ENCODE measurements around the gene NME8.
"Not testable (repeated sequence)": the region's sequence is repeated elsewhere in the genome, so short reads cannot be mapped to it uniquely, and the experiment has no call there.

The NME8 gene, protein sequence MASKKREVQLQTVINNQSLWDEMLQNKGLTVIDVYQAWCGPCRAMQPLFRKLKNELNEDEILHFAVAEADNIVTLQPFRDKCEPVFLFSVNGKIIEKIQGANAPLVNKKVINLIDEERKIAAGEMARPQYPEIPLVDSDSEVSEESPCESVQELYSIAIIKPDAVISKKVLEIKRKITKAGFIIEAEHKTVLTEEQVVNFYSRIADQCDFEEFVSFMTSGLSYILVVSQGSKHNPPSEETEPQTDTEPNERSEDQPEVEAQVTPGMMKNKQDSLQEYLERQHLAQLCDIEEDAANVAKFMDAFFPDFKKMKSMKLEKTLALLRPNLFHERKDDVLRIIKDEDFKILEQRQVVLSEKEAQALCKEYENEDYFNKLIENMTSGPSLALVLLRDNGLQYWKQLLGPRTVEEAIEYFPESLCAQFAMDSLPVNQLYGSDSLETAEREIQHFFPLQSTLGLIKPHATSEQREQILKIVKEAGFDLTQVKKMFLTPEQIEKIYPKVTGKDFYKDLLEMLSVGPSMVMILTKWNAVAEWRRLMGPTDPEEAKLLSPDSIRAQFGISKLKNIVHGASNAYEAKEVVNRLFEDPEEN

DNA sequence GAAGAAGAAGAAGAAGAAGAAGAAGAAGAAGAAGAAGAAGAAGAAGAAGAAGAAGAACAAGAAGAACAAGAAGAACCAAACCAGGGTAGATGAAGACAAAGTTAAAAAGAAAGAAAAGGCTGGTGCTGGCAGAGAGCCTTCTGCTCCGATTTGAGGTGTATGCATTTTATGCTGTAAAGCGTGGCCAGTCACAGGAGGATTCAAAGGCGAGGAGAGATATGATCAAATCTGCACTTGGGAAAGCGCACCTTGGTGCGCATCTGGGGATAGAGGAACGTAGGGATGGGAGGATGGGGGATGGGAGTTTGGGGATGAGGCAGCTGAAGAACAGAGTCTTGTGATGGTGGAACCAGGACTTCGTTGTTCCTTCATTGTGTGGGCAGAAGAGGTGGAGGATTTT lies at the start of gene NME8:
Gene NME8 (plus strand): TSS at position 301 of the 400 bp plus-strand sequence. CDS start 1,670 bp downstream, outside the sequence.
- DNase-seq (ENCODE audit: low read depth in 2 of 2), result no peak

DNA sequence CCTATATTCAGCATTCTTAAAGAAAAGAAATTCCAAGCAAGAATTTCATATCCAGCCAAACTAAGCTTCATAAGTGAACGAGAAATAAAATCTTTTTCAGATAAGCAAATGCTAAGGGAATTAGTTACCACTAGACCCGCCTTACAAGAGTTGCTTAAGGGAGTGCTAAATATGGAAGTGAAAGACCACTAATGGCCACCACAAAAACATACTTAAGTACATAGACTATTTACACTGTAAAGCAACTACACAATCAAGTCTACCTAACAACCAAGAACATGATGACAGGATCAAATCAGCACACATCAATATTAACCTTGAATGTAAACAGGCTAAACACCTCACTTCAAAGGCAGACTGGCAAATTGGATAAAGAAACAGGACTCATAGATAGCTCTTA lies 42.2 kb upstream of the NME8 start:
- no peak for DNase-seq (ENCODE audit: low read depth in 2 of 2)

DNA sequence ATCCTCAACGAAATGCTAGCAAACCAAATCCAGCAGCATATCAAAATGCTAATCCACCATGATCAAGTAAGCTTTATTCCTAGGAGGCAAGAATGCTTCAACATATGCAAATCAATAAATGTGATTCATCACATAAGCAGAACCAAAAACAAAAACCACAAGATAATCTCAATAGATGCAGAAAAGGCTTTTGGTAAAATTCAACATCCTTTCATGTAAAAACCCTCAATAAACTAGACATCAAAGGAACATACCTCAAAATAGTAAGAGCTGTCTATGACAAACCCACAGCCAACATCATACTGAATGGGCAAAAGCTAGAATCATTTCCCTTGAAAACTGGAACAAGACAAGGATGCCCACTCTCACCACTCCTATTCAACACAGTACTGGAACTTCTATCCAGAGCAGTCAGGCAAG lies 36.2 kb upstream of the NME8 start:
- not testable (repeated sequence) for DNase-seq (ENCODE audit: low read depth in 2 of 2)

DNA sequence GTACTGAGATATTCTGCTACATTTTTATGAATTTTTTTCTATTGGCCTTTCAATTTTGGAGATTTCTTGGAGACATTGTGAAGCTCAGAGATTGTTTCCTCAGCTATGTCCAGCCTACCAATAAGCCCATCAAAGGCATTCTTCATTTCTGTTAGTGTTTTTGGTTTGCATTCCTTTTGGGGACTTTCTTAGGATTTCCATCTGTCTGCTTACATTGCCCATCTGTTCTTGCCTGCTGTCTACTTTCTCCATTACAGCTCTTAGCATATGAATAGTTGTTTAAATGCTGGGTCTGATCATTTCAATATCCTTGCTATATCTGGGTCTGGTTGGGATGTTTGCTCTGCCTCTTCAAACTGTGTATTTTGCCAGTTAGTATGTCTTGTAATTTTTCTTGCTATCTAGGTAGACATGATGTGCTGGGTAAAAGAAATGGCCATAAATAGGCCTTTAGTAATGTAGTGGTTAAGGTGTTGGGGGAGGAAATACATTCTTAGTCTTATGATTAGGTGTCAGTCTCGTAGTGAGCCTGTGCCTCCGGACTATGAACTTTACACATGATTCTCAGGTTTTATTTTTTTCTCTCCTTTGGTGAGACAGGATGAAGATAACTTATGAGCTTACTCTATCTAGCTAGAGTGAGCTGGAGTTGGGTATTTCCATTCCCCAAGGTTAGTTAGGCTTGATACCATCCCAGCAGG lies 32.6 kb upstream of the NME8 start:
- no peak for DNase-seq (ENCODE audit: low read depth in 2 of 2)

DNA sequence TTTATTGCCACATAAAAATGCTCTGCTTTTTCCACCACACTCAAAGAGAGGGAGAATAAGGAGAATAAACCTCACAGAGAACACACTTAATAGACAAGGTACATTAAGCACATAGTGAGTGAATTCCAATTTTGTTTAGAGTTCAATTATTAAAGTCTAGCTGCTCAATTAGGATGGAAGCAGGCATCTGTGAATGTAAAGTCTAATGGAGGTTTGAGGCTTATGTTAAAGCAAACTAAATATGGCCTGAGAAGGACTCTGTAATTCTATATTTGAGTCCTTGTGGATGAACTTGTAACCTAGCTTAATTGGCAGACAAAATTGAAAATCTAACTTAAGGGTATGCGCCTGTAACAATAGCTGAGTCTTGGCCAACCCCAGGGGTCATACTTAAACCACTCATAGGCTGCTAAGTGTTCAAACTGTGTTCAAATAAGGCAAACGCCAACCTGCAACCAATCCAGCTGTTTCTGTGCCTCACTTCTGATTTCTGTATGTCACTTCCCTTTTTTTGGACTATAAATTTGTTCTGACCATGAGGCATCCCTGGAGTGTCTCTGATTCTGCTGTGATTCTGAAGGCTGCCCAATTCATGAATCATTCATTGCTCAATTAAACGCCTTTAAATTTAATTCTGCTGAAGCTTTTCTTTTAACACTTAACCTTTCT lies 31.3 kb upstream of the NME8 start:
- DNase-seq (ENCODE audit: low read depth in 2 of 2), result no peak

DNA sequence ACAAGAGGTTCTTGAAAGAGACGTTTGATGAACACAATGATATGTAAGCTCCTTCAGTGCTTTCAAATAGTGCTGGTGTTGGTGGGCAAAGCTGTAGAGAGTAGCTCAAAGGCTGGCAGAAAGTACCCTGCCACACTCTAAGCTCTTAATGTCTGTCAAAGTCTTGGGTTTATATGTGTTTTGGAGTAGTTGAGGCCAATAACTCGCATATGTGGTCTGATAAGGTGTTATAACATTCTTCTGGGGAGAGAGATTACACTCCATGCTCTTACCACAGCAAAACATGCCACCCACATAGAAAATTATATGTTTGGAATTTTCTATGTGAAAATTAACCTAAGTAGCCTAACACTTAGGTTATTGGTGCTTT lies 30.8 kb upstream of the NME8 start:
- DNase-seq (ENCODE audit: low read depth in 2 of 2), result no peak

DNA sequence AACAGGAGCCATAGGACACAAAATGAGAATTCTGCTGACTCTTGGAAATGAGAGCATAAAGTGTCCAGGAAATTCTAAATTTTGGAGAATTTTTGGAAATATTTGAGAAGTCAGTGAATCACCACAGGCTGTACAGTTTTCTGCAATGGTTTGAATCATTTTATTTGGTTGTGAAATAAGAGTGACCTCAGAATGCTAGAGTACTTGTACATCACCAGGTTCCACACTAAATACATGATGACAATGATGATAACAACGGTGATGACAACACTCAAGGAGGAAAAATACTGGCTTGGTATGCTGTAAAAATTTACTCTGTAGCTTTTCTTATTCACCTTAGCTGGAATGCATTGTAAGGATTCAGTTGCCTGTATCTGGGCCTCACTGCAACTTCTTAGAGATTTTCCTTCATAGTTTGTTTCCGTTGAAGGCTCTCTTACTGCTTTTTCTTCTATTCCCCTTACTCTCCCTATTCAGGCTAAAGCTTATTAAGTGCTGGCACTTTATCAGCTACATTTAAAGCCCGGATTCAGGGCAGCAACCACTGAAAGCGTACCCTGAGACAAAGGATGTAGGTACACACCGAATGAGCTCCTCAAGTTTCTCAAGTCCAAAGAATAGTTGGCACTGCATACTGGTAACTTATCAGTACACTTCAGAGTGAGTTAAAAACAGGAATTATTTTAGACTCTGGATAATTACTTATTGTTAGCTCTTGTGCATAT lies 30.2 kb upstream of the NME8 start:
- DNase-seq (ENCODE audit: low read depth in 2 of 2), result no peak

DNA sequence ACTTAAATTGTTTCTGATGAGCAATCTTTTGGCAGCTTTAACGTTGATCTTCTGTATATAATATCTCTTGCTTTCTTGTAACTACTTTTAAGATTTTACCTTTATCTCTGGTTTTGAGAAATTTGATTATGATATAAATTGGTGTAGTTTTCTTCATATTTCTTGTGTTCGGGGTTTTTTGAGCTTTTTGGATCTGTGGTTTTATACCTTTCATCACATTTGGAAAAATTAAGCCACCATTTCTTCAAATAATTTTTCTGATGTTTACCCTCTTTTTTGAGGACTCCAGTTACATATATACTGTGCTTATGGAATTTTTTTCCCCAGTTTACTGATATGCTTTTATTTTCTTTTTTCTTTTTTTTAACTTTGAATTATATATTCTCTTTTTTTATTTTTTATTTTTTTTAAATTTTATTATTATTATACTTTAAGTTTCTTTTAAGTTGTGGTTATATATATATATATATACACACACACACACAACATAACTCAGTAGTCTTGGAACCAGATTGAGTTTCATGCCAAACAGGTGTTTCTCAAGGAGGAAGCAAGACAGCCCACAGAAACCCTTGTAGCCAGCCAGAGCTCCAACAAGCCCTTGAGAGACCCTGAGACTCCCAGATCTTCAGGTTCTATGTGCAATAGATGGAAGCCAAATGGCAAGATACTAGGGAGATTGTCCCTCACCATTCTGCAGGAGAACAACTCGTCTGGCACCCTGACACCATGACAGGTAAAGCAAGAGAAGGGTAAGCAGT lies 27.5 kb upstream of the NME8 start:
- DNase-seq (ENCODE audit: low read depth in 2 of 2), result no peak

DNA sequence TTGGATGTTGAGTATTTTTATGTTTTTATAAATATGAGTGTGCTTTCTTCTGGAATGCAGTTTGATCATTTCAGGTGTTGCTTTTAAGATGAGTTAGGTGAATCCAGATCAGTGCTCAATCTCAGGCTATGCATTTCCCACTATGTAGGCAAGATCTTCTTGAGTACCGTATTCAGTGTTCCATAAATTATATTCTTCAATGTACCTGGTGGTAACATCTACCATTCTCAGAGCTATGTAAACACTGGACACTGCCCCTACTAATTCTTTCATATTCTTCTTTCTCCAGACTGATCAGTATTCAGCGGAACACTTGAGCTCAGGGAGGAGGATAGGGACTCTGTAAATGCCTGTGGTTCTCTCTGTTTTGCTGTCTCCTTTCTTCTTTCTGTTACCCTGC lies 25.5 kb upstream of the NME8 start:
- no peak for DNase-seq (ENCODE audit: low read depth in 2 of 2)

DNA sequence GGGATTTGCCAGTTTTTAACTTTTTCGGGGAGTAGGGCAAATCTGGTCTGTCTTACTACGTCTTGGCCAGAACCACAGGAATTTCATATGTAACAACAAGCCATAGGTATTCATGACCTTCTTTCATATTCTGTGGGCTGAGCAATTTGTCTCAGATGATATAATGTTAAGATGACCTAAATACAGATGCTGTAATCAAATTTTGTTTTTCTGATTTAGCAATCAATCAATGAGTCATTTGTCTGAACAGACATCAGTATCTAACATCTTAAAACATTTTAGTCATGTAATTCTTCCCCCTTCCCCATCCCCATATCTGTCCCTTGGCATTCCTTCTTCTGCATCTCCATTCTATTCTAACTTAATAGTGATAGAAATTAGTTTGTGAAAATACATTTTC lies 24.8 kb upstream of the NME8 start:
- DNase-seq (ENCODE audit: low read depth in 2 of 2), result no peak

DNA sequence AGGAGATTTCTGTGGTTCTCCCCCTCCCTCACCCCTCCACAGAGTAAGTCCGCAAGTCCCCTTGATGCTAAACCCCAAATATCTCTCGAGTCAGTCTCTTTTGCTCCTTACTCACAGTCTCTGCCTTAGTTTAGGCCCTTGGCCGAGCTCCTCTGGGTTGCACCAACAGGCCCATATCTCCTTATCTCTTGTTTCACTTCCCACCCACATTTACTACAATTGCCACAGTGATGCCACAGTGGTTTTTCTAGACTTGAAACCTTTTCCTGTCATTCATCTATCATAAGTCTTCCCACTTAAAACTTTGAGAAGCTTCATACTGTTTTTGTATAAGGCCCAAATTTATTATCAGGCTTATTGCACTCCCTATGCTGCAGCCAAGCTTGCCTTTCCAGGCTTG lies 23.4 kb upstream of the NME8 start:
- DNase-seq (ENCODE audit: low read depth in 2 of 2), result no peak

DNA sequence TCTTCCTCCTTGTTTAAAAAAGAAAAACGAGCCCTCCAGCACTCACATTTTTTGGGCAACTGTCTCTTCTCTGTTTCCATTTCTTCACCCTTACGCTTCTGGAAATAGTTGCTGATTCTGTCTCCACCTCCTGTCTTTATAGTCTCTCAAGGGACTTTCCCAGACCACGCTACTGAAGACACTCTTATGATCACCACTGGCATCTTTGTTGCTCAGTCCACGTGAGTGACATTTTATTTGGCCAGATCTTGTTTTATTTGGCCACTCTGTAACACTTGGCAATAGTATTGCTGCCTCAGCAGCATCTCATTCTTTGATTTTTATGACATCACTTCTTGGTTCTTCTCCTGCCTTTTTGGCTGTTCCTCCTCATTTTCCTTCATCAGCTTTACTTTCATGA lies 21.6 kb upstream of the NME8 start:
- no peak for DNase-seq (ENCODE audit: low read depth in 2 of 2)

DNA sequence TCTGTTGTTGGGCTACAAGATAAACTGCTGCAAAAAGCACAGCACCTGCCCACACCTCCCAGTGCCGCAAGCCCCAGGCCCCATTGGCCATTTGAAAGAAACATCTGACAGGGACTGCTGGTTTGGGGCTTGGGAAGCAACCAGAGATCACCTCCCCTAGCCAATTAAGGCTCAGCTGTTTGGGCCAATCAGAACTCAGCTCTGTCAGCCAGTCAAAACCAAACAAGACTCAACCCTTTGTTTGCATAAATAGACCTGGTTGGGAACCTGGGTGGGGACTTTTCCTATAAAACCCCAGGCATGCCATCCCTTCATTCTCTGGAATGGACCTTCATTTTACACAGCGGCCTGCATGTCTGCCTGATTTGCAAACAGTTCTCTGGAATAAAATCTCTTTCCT lies 17.2 kb upstream of the NME8 start:
- DNase-seq (ENCODE audit: low read depth in 2 of 2), result no peak

DNA sequence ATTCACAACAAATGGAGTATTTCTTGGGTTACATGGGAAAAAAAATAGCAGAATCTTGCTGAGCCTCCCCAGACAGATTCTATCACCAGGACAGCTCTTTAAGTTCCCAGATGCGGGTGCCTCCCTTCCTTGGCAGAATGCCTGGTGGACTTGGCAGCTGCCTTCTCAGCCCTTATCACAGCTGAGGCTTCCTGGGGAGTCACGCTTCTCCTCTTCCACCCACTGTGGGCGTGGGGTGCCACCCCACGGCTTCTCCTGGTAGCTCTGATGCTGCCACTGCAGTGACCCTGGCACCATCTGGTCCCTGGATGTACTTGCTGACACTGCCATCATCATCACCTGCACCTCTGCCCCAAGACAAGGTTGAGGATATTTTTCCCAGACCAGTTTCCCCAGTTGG lies 16.2 kb upstream of the NME8 start:
- DNase-seq (ENCODE audit: low read depth in 2 of 2), result no peak

DNA sequence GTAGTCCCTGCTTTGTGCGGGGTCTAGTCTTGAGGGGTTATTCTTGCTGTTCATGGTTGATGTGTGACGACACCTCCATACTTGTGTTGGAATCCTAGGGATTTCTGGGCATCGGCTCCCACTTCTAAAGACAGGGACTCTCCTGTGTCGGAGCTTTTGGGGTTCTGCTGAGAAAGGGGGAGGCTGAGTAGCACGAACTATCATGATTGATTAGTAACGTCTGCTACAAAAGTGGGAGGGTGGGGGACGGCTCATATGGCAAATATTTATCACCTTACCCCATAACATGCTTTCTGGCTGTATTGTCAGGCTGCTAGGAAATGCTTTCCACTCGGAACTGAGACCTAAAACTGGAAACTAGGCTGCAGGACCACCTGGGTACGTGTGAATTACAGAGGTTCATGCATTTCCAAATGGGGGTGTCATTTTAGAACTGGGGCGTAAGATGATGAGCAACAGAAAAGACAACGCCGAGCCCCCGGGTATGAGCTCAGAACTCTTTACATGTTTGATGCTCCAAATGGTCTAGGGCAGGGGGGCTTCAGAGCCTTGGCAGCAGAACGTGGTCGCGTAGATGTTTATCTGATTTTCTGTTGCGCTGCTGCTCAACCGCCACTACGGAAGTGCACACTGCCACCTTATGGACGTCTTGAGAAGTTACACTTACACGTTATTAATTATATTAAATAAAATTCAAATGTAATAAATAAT lies 15.1 kb upstream of the NME8 start:
- DNase-seq (ENCODE audit: low read depth in 2 of 2), result no peak

DNA sequence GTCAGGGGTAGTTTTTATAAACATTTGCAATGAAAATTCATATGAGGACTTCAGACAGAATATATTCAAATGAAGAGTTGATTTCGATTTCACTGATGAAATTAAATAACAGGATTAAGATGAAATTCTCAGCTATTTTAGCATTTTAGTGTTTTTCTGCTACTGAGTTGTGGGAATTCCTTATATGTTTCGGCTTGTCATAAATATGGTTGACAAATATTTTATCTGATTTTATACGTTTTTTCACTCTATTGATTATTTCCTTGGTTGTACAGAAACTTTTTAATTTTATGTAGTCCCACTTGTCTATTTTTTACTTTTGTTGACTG lies 14.6 kb upstream of the NME8 start:
- no peak for DNase-seq (ENCODE audit: low read depth in 2 of 2)

DNA sequence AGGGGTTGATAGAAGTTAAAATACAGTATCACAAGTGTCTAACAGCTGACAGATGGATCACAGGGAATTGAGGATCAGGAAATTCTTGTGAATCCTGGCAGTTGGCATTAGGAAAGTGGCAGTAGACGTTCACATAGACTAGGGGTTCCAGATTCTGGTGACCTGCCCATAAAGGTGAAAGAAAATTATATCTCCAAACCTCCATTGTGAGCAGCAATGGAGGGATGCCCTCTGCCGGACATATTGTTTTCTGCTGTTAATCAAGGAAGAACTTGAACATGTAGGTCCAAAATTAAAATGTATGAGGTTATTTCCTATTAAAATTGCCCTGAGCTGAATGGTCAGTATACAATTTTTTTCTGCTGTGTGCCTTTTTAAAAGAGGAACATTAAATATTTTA lies 5.1 kb downstream of the NME8 start:
- DNase-seq (ENCODE audit: low read depth in 2 of 2), result no peak

DNA sequence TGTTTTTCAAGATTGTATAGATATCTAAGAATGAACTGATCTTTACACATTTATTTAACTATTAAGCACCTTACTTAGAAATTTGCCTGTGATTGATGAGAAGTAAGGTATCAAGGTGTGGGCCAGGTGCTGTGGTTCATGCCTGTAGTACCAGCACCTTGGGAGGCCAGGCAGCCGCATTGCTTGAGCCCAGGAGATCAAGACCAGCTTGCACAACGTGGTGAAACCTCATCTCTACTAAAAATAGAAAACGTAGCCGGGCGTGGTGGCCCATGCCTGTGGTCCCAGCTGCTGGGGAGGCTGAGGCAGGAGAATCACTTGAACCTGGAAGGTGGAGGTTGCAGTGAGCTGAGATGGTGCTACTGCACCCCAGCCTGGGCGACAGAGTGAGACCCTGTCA lies 33.7 kb downstream of the NME8 start:
- no peak for DNase-seq (ENCODE audit: low read depth in 2 of 2)

DNA sequence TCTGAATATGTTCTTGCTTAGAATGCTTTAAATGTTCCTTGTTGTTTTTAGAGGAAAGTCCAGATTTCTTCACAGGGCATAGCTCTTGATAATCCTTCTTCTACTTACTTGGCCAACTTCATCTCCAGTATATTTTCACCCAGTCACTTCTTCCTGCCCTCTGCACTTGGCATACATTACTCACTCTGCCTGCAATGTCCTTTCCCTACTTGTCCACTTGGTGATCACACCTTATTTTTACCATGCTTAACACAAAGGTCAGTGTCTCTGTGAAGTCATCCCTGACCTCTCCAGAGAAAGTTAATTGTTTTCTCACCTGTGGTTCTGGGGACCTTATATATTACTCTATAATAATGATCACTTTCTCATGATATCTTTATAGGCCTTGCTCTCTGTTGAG lies 45.0 kb downstream of the NME8 start:
- DNase-seq (ENCODE audit: low read depth in 2 of 2), result no peak

DNA sequence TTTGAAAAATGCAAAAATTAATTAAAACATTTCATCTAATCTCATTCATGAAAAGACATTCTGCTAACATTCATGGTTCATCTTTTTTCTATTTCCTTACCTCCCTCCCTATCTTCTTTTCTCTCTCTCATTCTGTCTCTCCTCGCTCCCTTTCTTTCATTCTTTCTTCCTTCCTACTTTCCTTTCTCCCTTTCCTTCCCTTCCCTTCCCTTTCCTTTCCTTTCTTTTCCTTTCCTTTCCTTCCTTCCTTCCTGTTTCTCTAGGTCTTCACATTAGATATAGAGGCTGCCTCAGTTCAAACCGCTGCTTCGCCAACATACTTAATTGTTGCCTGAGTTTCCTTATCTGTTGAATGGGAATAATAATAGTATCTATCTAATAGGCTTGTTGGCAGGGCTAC lies 46.3 kb downstream of the NME8 start:
- no peak for DNase-seq (ENCODE audit: low read depth in 2 of 2)
